Pulmonary artery endothelial cell (primary cell): ENCODE measurements around the gene CNTN5. TPM values are rescaled to one million over a fixed set of nuclear protein-coding genes. Genes with fewer than 3 reads are reported as not detected.

Experiments
- DNase-seq: peaks from one replicate; pipeline ENCODE4 v3.0.0-alpha.2; 2011; ENCODE audit warnings: low read depth, low spot score
- total RNA-seq: library from RNA; depleted of rRNA; stranded (reverse); fragments of >200 nt; gene quantifications from 2 replicates; pipeline ENCODE4 v1.2.3, GENCODE V29; 2014

Gene CNTN5
- total RNA-seq, 1 donor from 2014 or later: not detected

GRCh38 chr11:99162819-99163218 is 142.1 kb downstream of the CNTN5 start:
- DNase-seq: no peak

GRCh38 chr11:99170591-99170990 is 149.8 kb downstream of the CNTN5 start:
- no peak for DNase-seq

DNA sequence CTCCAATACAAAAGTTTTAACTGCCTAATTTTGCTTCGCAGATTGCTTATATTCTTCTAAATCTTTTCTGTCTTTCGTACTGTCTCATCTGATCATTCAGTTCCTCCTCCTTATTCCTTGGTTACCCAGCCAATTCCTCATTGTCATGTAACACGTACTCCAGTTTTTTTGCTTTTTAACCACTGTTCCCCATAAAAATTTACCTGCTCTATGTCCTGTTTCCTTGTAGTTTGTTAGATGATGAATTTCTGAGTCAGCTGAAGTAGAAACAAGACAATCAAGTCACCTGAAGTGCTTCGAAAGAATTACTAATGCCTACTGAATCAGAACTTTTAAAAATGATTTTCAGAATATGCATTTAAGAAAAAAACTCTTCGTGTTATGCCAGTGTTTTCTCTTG is 150.6 kb downstream of the CNTN5 start:
- no peak for DNase-seq

DNA sequence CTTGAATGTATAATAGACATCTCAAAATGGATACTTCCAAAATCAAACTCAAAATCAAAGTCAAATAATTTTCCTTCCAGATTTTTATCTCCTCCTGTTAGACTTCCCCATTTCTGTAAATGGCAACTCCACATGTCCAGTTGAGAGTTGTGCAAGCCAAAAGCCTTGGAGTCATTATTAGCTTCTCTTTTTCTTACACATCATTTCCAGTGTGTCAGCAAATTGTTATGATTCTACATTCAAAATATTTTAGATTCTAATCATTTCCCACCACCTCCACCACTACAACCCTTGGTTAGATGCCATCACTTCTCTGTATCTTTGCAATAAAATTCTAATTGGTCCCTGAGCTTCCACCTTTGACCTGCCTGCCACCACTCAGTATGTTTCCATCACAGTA is 155.7 kb downstream of the CNTN5 start:
- no peak for DNase-seq

- DNase-seq: no peak
Observed at GRCh38 chr11:99177446-99177845, 156.7 kb downstream of the CNTN5 start.

DNA sequence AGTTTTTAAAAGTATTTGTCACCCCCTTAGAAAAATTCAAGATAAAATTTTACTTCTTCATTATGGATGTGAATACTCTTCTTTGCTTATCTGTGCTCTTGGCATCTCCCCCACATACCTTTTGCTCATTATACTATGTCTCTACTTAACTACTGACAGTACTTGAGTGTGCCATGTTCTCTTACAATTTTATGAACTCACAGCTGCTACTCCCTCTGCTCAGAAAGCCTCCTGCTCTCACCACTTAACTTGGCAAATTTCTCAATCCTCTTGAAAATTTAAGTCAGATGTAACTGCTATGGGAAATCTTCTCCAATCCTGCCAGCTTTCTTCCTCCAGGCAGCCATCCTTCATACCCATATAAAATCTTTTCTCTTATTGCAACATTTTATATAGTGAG is 163.4 kb downstream of the CNTN5 start:
- DNase-seq: no peak

DNA sequence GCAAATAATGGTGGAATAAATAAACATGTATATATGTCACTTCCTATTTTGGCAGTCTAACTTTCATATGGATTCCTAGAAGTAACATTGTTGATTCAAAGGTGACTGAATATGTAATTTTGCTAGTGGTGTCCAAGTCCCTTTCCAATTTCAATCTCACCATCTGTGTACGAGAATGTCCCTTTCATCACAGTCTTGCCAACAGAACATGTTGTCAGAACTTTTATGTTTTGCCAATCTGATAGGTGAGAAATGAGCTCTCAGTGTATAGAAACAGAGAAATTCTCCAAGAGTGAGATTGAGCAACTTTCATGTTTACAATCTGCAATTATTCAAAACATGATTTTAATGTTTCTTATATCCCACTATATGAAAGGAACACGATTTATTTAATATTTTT is 167.5 kb downstream of the CNTN5 start:
- no peak for DNase-seq

DNA sequence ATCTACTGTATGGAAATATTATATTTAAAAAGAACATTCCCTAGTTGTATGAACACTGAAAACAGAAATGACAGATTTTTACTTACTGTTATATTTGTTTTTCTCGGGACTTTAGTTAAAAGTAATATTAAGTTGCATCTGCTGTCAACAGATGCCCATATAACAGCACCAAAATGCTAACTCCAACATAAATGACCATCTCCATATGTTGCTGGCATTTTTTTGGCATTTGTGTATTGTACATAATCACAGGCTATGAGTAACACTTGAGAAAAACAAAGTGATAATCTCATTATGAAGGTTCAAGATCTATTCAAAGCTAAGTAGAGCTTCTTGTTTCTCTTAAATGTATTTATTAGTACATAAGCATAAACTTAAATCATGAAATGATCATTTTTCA is 172.0 kb downstream of the CNTN5 start:
- DNase-seq: no peak

GRCh38 chr11:99197477-99197876 is 176.7 kb downstream of the CNTN5 start:
- DNase-seq: no peak

DNA sequence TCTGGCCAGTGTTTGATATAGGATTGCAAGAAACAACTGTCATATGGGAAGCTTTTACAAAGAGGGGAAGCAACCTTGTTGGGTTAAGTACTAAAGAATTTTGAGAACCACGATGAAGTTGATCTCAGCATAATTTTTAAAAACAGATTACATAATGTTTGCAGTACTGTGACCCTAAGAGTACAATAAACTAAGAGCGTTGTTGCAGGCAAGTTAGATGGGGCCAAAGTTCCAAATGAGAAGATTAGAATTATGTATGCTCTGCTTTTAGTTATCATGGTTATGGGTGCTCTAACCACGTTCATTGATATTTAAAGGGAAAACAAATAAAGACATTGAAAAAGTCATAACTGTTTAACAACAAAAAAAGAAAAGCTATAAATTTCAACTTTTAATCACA is 177.5 kb downstream of the CNTN5 start:
- no peak for DNase-seq

DNA sequence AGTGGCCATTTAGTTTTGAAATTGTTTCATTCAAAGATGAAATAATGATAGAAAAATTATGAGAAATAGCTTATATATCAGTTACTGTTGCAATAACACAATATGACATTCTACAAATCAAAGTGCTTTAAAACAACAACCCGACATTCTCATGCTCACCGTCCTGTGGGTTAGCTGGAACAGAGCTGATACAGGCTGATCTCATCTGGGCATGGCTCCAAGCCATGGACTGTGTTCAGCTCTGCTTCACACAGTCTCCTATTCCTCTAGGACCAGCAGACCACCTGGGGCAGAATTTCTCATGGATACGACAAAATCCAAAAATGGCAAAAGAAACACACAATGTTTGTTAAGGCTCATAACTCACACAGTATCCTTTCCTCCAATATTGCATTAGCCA is 178.6 kb downstream of the CNTN5 start:
- no peak for DNase-seq

DNA sequence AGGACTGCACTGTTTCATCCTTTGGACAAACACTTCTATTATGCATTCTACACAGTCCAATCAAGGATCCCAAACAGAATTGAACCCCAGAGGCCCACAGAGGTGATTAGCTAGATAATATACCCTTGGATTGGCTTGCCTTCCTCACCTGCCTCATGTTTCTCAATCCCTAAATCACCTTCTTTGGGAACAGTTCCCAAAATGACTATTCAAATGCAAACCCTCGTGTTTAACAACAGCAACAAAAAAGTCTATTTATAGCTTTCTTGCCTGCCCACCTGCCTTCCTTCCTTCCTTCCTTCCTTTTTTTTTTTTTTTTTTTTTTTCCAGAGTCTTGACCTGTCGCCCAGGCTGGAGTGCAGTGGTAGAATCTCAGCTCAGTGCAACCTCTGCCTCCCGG is 180.0 kb downstream of the CNTN5 start:
- no peak for DNase-seq

DNA sequence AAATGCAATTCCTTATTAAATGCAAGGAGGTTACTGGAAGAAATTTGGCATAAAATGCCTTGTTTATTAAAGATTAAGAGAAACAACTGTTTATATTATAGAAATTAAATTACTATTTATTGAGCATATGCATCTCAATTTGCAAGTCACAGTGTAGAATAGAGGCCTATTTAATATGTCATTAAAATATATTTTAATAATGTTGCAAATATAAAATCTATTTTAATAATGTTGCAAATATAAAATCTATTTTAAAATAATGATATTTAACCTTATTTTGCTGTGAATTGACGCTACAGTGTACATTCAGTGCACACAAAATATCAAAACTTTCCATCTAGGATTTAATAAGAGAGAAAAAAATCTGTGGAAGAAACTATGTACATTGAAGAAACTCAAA is 188.1 kb downstream of the CNTN5 start:
- DNase-seq: no peak

DNA sequence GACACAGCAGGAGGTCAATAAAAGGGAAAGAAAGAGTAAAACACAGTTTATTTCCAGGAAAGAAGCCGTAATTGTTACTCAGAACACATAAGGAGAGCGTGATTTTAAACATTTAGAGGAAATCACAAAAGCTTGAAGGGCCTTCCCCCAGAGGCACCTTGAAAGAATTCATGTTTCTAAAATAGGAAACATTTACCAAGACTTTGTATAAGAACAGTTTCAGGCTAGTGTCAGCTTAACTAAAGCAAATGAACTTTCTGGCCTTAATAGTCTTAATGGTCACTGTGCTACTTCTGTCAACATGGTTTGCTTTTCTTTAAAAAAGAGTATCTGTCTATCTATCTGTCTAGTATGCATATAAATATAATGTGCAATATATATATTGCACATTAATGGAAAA is 208.8 kb downstream of the CNTN5 start:
- DNase-seq: no peak

- no peak for DNase-seq
Observed at GRCh38 chr11:99234534-99234933, 213.8 kb downstream of the CNTN5 start.

GRCh38 chr11:99238401-99238800 is 217.7 kb downstream of the CNTN5 start:
- no peak for DNase-seq

- no peak for DNase-seq
Observed at GRCh38 chr11:99240192-99241030, 219.7 kb downstream of the CNTN5 start.

DNA sequence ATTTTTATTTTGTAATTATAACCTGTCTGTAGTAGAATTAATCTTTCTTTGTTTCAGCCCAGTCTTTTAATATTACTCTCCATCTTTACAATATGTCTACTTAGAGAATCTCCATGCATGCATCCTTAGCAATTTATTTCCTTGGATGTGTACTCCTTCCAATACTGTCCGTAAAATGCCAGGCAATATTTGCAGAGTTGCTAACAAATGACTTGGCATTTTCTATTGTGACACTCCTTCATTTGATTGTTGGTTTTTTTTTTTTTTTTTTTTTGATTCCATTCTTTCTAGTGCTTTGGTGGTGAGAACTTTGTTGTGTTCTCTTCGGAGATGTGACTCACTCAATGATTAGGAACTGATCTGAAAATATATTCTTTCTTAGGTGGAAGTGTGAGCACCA is 220.3 kb downstream of the CNTN5 start:
- no peak for DNase-seq

DNA sequence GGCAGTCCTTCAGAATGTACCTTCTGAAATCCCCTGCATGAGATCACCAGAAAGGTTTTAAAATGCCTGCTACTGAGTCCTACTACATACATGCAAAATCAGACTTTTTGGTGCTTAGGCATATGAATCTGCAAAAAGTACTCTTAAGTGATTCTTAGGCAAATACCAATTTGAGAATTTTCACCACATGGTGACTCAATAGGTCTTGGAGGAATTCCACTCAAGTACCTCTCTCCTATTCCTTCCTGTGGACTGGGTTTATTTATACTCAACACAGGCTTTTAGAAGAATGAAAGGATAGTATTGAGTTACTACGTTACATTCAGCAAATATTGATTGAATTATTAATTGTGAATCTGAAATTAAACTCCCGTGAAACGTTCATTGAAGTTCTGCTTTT is 223.9 kb downstream of the CNTN5 start:
- no peak for DNase-seq

DNA sequence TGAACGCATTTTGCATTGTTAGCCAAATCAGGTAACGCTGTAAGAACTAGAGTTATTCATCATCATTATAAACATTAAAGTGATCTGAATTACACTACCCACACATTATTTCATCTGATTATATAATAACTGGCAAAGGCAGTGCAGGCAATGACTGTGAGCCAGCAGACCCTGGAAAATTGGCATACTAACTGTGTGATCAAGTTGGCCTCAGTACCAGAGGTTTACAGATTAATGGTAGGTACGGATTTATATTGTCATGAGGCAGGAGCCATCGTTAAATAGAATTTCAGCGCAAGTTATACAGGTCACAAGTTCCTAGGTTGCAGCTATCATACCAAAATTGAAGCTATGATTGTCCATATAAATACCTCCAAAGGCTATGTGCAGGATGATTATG is 225.4 kb downstream of the CNTN5 start:
- DNase-seq: no peak

- DNase-seq: no peak
Observed at GRCh38 chr11:99256614-99257013, 235.9 kb downstream of the CNTN5 start.

- DNase-seq: no peak
Observed at GRCh38 chr11:99257131-99257530, 236.4 kb downstream of the CNTN5 start.

GRCh38 chr11:99260696-99261095 is 239.9 kb downstream of the CNTN5 start:
- DNase-seq: no peak

- no peak for DNase-seq
Observed at GRCh38 chr11:99268886-99269285, 248.1 kb downstream of the CNTN5 start.
